HepG2 (cell line): ENCODE results near the gene KANSL1. TPM values are rescaled to one million over a fixed set of nuclear protein-coding genes. Genes with fewer than 3 reads are reported as not detected.
A peak's percentile ranks its signal among the peaks of the same experiment; 100 is the strongest.
"Not testable (repeated sequence)": the region's sequence is repeated elsewhere in the genome, so short reads cannot be mapped to it uniquely, and the experiment has no call there.

Experiments
- ATAC-seq: fragments of 200-7000 bp; cut with Tn5 transposase; 3 replicates; pipeline ENCODE4 v1.9.1; 2020; ENCODE audit warnings: mild to moderate bottlenecking, moderate library complexity
- BruUV-seq: library from RNA; stranded (reverse); fragments of 400-500 nt; replicated peaks from 2 replicates; lab custom pipeline; 2021; lab: Mats Ljungman, UMichigan
- CTCF ChIA-PET: fragments of 300-600 bp; formaldehyde crosslinking; extraction: SDS; loops from one replicate; lab custom pipeline; 2021; ENCODE audit warnings: low total read pairs, inconsistent platforms, low intra/inter-chr PET ratio; lab: Yijun Ruan, JAX
- POLR2A ChIA-PET: fragments of 350-600 bp; sonication (Branson Sonifier 250); formaldehyde crosslinking; loops from one replicate; lab custom pipeline; 2020; ENCODE audit warnings: antibody characterized with exemption, inconsistent platforms; lab: Yijun Ruan, JAX
- DNase-seq: peaks from one replicate; pipeline ENCODE4 v3.0.0-alpha.2; 2015; ENCODE audit warnings: low spot score
- FAIRE-seq: peaks from 3 replicates; lab custom pipeline; 2011; peaks lifted over from hg19 to GRCh38; lab: Jason Lieb, UNC
- H2AFZ ChIP-seq: one replicate; pipeline ENCODE4 v1.6.1; 2011; ENCODE audit warnings: low read length, inconsistent platforms
- H3K27ac ChIP-seq: fragments of 300-600 bp; 3 replicates; pipeline ENCODE4 v1.8.0; 2011; ENCODE audit warnings: mixed run types, mild to moderate bottlenecking, mixed read lengths, low read length, inconsistent platforms; ENCODE audit not compliant: insufficient read depth; ENCODE audit errors: extremely low read length
- H3K27me3 ChIP-seq, 2 experiments: fragments of 200-600 bp in 1 of 2; 2 replicates in 1 of 2; 3 replicates in 1 of 2; pipeline versions ENCODE4 v1.6.0 to v1.8.0; 2011; ENCODE audit warnings: low read length in 2 of 2, mild to moderate bottlenecking in 2 of 2, moderate library complexity in 2 of 2, inconsistent platforms in 1 of 2; ENCODE audit not compliant: insufficient read depth in 2 of 2, control insufficient read depth in 1 of 2
- H3K36me3 ChIP-seq, 2 experiments: fragments of 200-600 bp in 1 of 2; replicated peaks in 1 of 2; 2 replicates in 1 of 2; 3 replicates in 1 of 2; pipeline versions ENCODE4 v1.5.1 to v1.8.0; 2011; ENCODE audit warnings: low read length in 2 of 2, inconsistent platforms in 1 of 2; ENCODE audit not compliant: insufficient read depth in 2 of 2, control insufficient read depth in 1 of 2
- H3K4me1 ChIP-seq: 2 replicates; pipeline ENCODE4 v1.5.1; 2012; ENCODE audit warnings: low read length, inconsistent platforms; ENCODE audit not compliant: insufficient read depth
- H3K4me2 ChIP-seq: 2 replicates; pipeline ENCODE4 v1.6.0; 2011; ENCODE audit warnings: low read depth, low read length, inconsistent platforms
- H3K4me3 ChIP-seq, 3 experiments: fragments of 200-600 bp in 1 of 3; sonication (generic), shearing (Covaris generic) in 1 of 3; replicated peaks in 1 of 3; 2 replicates each; pipeline ENCODE4 v1.5.1; 2011 to 2016; ENCODE audit warnings: low read length in 3 of 3, inconsistent platforms in 2 of 3, low read depth in 2 of 3, mild to moderate bottlenecking in 2 of 3, control low read depth in 1 of 3, mixed read lengths in 1 of 3; ENCODE audit not compliant: insufficient read depth in 1 of 3
- H3K79me2 ChIP-seq: one replicate; pipeline ENCODE4 v1.6.1; 2011; ENCODE audit warnings: low read length, inconsistent platforms; ENCODE audit not compliant: insufficient read depth
- H3K9ac ChIP-seq: 2 replicates; pipeline ENCODE4 v1.6.0; 2011; ENCODE audit warnings: mild to moderate bottlenecking, low read depth, low read length, inconsistent platforms; ENCODE audit not compliant: insufficient read depth
- H3K9me3 ChIP-seq: 2 replicates; pipeline ENCODE4 v1.5.1; 2012; ENCODE audit warnings: mild to moderate bottlenecking, low read length
- H4K20me1 ChIP-seq: 2 replicates; pipeline ENCODE4 v1.6.0; 2011; ENCODE audit warnings: inconsistent platforms, mild to moderate bottlenecking, low read length, moderate library complexity; ENCODE audit not compliant: insufficient read depth
- MAFF ChIP-seq: IDR thresholded peaks from 2 replicates; pipeline ENCODE4 v1.6.1; 2011; ENCODE audit warnings: low read depth, low read length, improper control_type of control experiment
- MAFK ChIP-seq, 2 experiments: IDR thresholded peaks in 1 of 2; conservative IDR thresholded peaks in 1 of 2; 2 replicates each; pipeline ENCODE4 v1.6.1; 2011; ENCODE audit warnings: improper control_type of control experiment in 2 of 2, low read length in 2 of 2
- MTF2 ChIP-seq: sonication (generic); formaldehyde crosslinking; IDR thresholded peaks from 2 replicates; pipeline ENCODE4 v1.5.0; 2020; ENCODE audit warnings: missing genetic modification reagents, borderline replicate concordance
- ZFP36L1 ChIP-seq: sonication (generic); formaldehyde crosslinking; IDR thresholded peaks from 2 replicates; pipeline ENCODE4 v1.8.0; 2022; ENCODE audit warnings: mild to moderate bottlenecking, missing genetic modification reagents, moderate library complexity
- ZMYM2 ChIP-seq: sonication (generic); formaldehyde crosslinking; IDR thresholded peaks from 2 replicates; pipeline ENCODE4 v1.8.0; 2022; ENCODE audit warnings: mild to moderate bottlenecking, missing genetic modification reagents
- ZNF441 ChIP-seq: sonication (generic); formaldehyde crosslinking; IDR thresholded peaks from 2 replicates; pipeline ENCODE4 v1.7.0; 2021; ENCODE audit warnings: missing genetic modification reagents, borderline replicate concordance
- ZNF792 ChIP-seq: IDR thresholded peaks from 2 replicates; pipeline ENCODE4 v1.6.1; 2016
- WGBS: methylation state at CpG from one replicate; pipeline ENCODE4 v1.1.6; 2017; ENCODE audit warnings: low lambda C conversion rate; 5-methylcytosine and 5-hydroxymethylcytosine counted together
- in situ Hi-C: cut with HindIII; loops from 2 replicates; pipeline ENCODE4 v1.10.0; 2017; ENCODE audit warnings: low pct_unique_long_range_greater_than_20kb; ENCODE audit not compliant: extremely low pct_ligation_motif_present
- intact Hi-C: fragments of 100-400 bp; cut with micrococcal nuclease; formaldehyde crosslinking; loops from one replicate; pipeline ENCODE4 v1.10.0; 2022; ENCODE audit not compliant: unreplicated experiment
- polyA plus RNA-seq, 8 experiments: library from polyadenylated mRNA; depleted of rRNA in 3 of 8; stranded (reverse) in 7 of 8; unstranded in 1 of 8; fragments of >200 nt; fragmentation: Illumina TruSeq in 4 of 8; extraction: Trizol in 4 of 8; gene quantifications; 2 replicates each; pipeline versions ENCODE4 v1.2.1 to v1.2.3, GENCODE V29; 2011 to 2016; ENCODE audit warnings: low read depth in 4 of 8, missing spikeins in 1 of 8, mixed read lengths in 1 of 8; ENCODE audit not compliant: insufficient read depth in 1 of 8
- total RNA-seq, 5 experiments: library from RNA; depleted of rRNA; stranded (reverse); fragments of >200 nt; fragmentation: Illumina TruSeq; extraction: Trizol; gene quantifications; 2 replicates each; pipeline ENCODE4 v1.2.3, GENCODE V29; 2016; ENCODE audit warnings: low read depth in 1 of 5

KANSL1 gene
- total and polyA plus RNA-seq, 2 of the 13 experiments (the other 11 are each of a cell fraction or from before 2014, with no cell fraction given) = 24.0 to 59.6 TPM

DNA sequence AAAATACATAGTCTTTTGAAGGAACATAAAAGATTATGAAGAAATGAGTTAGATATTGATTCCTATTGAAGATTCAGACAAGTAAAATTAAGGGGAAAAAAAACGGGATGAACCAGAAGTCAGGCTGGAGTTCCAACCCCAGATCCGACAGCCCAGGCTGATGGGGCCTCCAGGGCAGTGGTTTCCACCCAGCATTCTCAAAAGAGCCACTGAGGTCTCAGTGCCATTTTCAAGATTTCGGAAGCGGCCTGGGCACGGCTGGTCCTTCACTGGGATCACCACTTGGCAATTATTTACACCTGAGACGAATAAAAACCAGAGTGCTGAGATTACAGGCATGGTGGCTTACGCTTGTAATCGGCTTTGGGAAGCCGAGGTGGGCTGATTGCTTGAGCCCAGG, 184.6 kb downstream of the KANSL1 start (continued):
- TF ChIP-seq ZFP36L1 (CRISPR knock-in tag) = no peak
- no peak for TF ChIP-seq ZNF441 (CRISPR knock-in tag)
- TF ChIP-seq MTF2 = no peak
- no peak for TF ChIP-seq ZMYM2 (CRISPR knock-in tag)

DNA sequence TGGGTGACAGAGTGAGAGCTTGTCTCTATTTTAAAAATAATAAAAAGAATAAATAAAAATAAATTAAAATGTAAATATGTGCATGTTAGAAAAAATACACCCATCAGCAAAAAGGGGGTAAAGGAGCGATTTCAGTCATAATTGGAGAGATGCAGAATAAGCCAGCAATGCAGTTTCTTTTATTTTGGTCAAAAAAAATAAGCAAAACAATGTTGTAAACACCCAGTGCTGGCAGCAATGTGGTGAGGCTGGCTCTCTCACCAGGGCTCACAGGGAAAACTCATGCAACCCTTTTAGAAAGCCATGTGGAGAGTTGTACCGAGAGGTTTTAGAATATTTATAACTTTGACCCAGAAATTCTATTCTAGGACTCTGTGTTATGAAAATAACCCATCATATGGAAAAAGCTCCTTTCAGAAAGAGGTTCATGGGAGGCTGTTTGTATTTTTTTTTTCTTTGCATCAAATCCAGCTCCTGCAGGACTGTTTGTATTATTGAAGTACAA, 185.7 kb downstream of the KANSL1 start:
- Histone ChIP-seq H3K79me2 (no peaks in the 10 kb centered on the region), H3K4me2 (no peak overlapping the region), H3K36me3 (no peaks in the 10 kb centered on the region), H3K27ac (no peak overlapping the region), H3K4me1 (peaks cover 59% of the 10 kb centered on the region), H4K20me1 (no peaks in the 10 kb centered on the region), H3K9ac (no peak overlapping the region), H2AFZ (no peak overlapping the region), H3K27me3 (no peaks in the 10 kb centered on the region; a peak in 2 of 5 replicates), H3K9me3 (no peaks in the 10 kb centered on the region), H3K4me3 (no peak overlapping the region)
- 69% methylated on average over 2 of the region's 2 CpGs for WGBS
- ChIA-PET CTCF (no interaction called here), POLR2A (no interaction called here)
- DNase-seq (no peak), FAIRE-seq (no peak), ATAC-seq (no peak)
- in situ Hi-C loops = loop anchor here (25.0 kb wide), 1 partner anchor 830 kb away; no protein-coding TSS in a partner anchor
- BruUV-seq = no TSS peak
- TF ChIP-seq MAFF = peak; percentile 73
- no peak for TF ChIP-seq ZNF792 (CRISPR knock-in tag)
- peak; percentile 72 to 84 for TF ChIP-seq MAFK (conservative IDR thresholded peaks at IDR 0.05 in 1 of 2, IDR thresholded peaks at IDR 0.05 in 1 of 2; ENCODE audit: low read length in 2 of 2)
- intact Hi-C loops = no loop called here

DNA sequence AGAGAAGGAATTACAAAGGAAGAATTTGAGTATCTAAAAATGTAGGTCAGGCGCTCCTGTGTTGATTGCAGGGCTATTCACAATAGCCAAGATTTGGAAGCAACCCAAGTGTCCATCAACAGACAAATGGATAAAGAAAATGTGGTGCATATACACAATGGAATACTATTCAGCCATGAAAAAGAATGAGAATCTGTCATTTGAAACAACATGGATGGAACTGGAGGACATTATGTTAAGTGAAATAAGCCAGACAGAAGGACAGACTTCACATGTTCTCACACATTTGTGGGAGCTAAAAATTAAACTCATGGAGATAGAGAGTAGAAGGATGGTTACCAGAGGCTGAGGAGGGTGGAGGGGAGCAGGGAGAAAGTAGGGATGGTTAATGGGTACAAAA, 187.1 kb downstream of the KANSL1 start:
- FAIRE-seq, CTCF ChIA-PET: not testable (repeated sequence)
- in situ Hi-C loops = loop anchor here (25.0 kb wide), 1 partner anchor 831 kb away; no protein-coding TSS in a partner anchor

More for the DNA sequence above, 187.1 kb downstream of the KANSL1 start:
- H3K9ac ChIP-seq, H3K4me2 ChIP-seq, H3K27ac ChIP-seq, H3K36me3 ChIP-seq, intact Hi-C loops, H3K9me3 ChIP-seq, ATAC-seq, H2AFZ ChIP-seq, DNase-seq, H3K79me2 ChIP-seq, H3K27me3 ChIP-seq, H3K4me3 ChIP-seq, POLR2A ChIA-PET, H4K20me1 ChIP-seq, BruUV-seq: not testable (repeated sequence)
- WGBS = 92% methylated on average over 1 of the region's 1 CpG
- H3K4me1 ChIP-seq = peaks cover 63% of the 10 kb centered on the region
